ENCODE measurements around the gene LTB4R. TPM values are rescaled to one million over a fixed set of nuclear protein-coding genes. Genes with fewer than 3 reads are reported as not detected.

The LTB4R gene
- total and polyA plus RNA-seq, 9 of the 15 experiments (the other 6 are each of a cell fraction or from before 2014, with no cell fraction given): 0.38 to 10.5 (median 2.8) TPM

DNA sequence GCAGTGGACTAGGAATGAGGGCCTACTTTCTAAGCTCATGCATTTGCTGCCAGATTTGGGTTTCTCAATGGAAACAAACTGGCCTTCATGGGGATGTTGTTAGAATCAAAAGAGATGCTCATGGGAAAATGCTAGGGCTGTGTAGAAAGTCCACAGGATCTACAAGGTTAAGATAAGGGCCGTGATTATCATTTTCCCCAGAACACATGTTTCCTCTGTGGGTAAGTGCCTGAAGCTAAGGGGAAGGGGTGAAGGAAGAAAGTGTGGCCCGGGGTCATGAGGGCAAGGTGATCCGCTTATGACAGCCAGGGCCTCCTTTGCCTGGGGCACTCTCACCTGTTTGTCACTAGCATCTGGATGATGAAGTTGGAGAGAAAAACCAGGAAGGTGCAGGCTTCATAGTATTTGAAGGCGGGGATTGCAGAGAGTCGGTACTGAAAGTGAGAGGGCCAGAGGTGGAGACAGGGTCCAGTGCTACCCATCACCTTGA lies 13.8 kb downstream of the LTB4R start (continued):
- TF ChIP-seq, protein P1, sequence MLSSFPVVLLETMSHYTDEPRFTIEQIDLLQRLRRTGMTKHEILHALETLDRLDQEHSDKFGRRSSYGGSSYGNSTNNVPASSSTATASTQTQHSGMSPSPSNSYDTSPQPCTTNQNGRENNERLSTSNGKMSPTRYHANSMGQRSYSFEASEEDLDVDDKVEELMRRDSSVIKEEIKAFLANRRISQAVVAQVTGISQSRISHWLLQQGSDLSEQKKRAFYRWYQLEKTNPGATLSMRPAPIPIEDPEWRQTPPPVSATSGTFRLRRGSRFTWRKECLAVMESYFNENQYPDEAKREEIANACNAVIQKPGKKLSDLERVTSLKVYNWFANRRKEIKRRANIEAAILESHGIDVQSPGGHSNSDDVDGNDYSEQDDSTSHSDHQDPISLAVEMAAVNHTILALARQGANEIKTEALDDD (IDR thresholded peaks at IDR 0.05): no peak
- no peak for TF ChIP-seq ZNF696 (CRISPR knock-in tag; conservative IDR thresholded peaks at IDR 0.05)

DNA sequence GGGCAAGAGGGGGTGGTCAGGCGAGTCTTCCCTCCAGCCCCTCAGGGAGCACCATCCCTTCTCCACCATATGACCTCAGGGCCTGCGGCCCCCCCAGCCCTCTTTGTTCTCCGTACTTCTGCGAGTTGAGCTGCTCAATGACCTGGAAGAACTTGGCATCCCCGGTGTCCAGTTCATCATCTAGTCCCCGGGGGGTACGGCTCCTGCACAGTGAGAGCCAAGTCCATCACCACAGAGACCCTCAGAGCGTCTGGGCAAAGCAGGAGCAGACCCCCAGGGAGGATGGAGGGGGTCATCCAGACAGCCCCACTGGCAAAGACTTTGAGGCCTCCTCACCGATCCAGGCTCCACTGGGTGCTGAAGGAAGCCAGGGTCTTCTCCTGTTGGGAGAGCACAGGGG lies 14.7 kb downstream of the LTB4R start:
- H3K27me3 ChIP-seq (ENCODE audit: control insufficient read depth in 2 of 2, insufficient read depth in 2 of 2, low read length in 2 of 2): no peaks in the 10 kb centered on the region
- CTCF ChIA-PET (ENCODE audit: low intra/inter-chr PET ratio): no interaction called here
- 28% methylated on average over 7 of the region's 9 CpGs for WGBS (ENCODE audit: insufficient coverage, low coverage, missing lambda C conversion rate)
- no peak for TF ChIP-seq TCF7 (IDR thresholded peaks at IDR 0.05; ENCODE audit: borderline replicate concordance)
- TF ChIP-seq KLF13 (tag; IDR thresholded peaks at IDR 0.05; ENCODE audit: borderline replicate concordance, low read depth): no peak
- TF ChIP-seq, protein P2, sequence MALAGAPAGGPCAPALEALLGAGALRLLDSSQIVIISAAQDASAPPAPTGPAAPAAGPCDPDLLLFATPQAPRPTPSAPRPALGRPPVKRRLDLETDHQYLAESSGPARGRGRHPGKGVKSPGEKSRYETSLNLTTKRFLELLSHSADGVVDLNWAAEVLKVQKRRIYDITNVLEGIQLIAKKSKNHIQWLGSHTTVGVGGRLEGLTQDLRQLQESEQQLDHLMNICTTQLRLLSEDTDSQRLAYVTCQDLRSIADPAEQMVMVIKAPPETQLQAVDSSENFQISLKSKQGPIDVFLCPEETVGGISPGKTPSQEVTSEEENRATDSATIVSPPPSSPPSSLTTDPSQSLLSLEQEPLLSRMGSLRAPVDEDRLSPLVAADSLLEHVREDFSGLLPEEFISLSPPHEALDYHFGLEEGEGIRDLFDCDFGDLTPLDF (CRISPR knock-in tag; IDR thresholded peaks at IDR 0.05): no peak
- TF ChIP-seq, protein P3, sequence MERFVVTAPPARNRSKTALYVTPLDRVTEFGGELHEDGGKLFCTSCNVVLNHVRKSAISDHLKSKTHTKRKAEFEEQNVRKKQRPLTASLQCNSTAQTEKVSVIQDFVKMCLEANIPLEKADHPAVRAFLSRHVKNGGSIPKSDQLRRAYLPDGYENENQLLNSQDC (CRISPR knock-in tag; IDR thresholded peaks at IDR 0.05): no peak
- TF ChIP-seq FOXA1 (IDR thresholded peaks at IDR 0.05; ENCODE audit: borderline replicate concordance): no peak
- TF ChIP-seq RBBP5 (IDR thresholded peaks at IDR 0.05; ENCODE audit: borderline replicate concordance, insufficient read depth, low read length, poor library complexity, severe bottlenecking): no peak
- TF ChIP-seq, protein P4, sequence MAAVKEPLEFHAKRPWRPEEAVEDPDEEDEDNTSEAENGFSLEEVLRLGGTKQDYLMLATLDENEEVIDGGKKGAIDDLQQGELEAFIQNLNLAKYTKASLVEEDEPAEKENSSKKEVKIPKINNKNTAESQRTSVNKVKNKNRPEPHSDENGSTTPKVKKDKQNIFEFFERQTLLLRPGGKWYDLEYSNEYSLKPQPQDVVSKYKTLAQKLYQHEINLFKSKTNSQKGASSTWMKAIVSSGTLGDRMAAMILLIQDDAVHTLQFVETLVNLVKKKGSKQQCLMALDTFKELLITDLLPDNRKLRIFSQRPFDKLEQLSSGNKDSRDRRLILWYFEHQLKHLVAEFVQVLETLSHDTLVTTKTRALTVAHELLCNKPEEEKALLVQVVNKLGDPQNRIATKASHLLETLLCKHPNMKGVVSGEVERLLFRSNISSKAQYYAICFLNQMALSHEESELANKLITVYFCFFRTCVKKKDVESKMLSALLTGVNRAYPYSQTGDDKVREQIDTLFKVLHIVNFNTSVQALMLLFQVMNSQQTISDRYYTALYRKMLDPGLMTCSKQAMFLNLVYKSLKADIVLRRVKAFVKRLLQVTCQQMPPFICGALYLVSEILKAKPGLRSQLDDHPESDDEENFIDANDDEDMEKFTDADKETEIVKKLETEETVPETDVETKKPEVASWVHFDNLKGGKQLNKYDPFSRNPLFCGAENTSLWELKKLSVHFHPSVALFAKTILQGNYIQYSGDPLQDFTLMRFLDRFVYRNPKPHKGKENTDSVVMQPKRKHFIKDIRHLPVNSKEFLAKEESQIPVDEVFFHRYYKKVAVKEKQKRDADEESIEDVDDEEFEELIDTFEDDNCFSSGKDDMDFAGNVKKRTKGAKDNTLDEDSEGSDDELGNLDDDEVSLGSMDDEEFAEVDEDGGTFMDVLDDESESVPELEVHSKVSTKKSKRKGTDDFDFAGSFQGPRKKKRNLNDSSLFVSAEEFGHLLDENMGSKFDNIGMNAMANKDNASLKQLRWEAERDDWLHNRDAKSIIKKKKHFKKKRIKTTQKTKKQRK (IDR thresholded peaks at IDR 0.05; ENCODE audit: borderline replicate concordance, low read depth, low read length): no peak
- no peak for TF ChIP-seq ZNF134 (CRISPR knock-in tag; conservative IDR thresholded peaks at IDR 0.05)

More for the DNA sequence above, 14.7 kb downstream of the LTB4R start:
- Histone ChIP-seq H3K4me3 (no peak overlapping the region), H3K4me1 (replicated peaks in 1 of 2; ENCODE audit: control insufficient read depth in 2 of 2, insufficient read depth in 2 of 2, low read length in 2 of 2) (peaks cover 0 to 10% of the 10 kb centered on the region in 2 experiments; a peak in 4 of 5 replicates), H3K9me1 (ENCODE audit: control insufficient read depth, insufficient read depth, low read length) (no peaks in the 10 kb centered on the region), H3K36me3 (ENCODE audit: control insufficient read depth, insufficient read depth, low read length) (no peaks in the 10 kb centered on the region), H3K9ac (ENCODE audit: insufficient read depth in 1 of 2, low read depth in 2 of 2, low read length in 2 of 2) (no peak overlapping the region), H3K79me2 (ENCODE audit: control insufficient read depth, insufficient read depth, low read length) (no peaks in the 10 kb centered on the region), H2AFZ (ENCODE audit: low read depth, low read length) (no peak overlapping the region), H3K27ac (ENCODE audit: extremely low read depth, low read depth, low read length) (no peak overlapping the region), H3K4me2 (ENCODE audit: insufficient read depth, low read length) (no peak overlapping the region), H4K20me1 (replicated peaks; ENCODE audit: control insufficient read depth, insufficient read depth, low read length) (no peaks in the 10 kb centered on the region), H3K9me3 (replicated peaks; ENCODE audit: control insufficient read depth, insufficient read depth, low read depth, low read length) (no peaks in the 10 kb centered on the region)
- in situ Hi-C loops (cut with MboI): loop anchor here (25.0 kb wide), 1 partner anchor 361 kb away; no protein-coding TSS in a partner anchor
- no peak for ATAC-seq
- POLR2A ChIA-PET: no interaction called here
- FAIRE-seq: no peak
- no peak for DNase-seq (ENCODE audit: extremely low read depth in 1 of 4, low spot score in 3 of 4)
- BruUV-seq (replicated peaks): no TSS peak
- intact Hi-C loops (cut with micrococcal nuclease): no loop called here

Data from K562 (cell line).